HT-29 (cell line): Measurements from ENCODE around the gene PAK5. TPM values are rescaled to one million over a fixed set of nuclear protein-coding genes. Genes with fewer than 3 reads are reported as not detected.

Experiments used
- DNase-seq: peaks from one replicate; pipeline ENCODE4 v3.0.0-alpha.2; 2015; ENCODE audit warnings: low spot score
- total RNA-seq: library from RNA; depleted of rRNA; stranded (reverse); fragments of >200 nt; shearing (Covaris generic); gene quantifications from 2 replicates; pipeline ENCODE4 v1.2.3, GENCODE V29; 2014

The PAK5 gene
- total RNA-seq, 1 experiment from 2014 or later, result not detected

GRCh38 chr20:9616833-9617461, 221.9 kb downstream of the PAK5 start:
- DNase-seq, result peak; percentile 56

GRCh38 chr20:9616455-9616805, 222.4 kb downstream of the PAK5 start:
- no peak for DNase-seq

- no peak for DNase-seq
Observed at GRCh38 chr20:9615766-9616454, 223.0 kb downstream of the PAK5 start.

- no peak for DNase-seq
Observed at GRCh38 chr20:9615118-9615517, 223.8 kb downstream of the PAK5 start.

GRCh38 chr20:9613871-9614270, 225.0 kb downstream of the PAK5 start:
- no peak for DNase-seq

- DNase-seq, result no peak
Observed at GRCh38 chr20:9611921-9612320, 227.0 kb downstream of the PAK5 start.

GRCh38 chr20:9610665-9611064, 228.2 kb downstream of the PAK5 start:
- no peak for DNase-seq

GRCh38 chr20:9609887-9610502, 228.9 kb downstream of the PAK5 start:
- peak; percentile 89 for DNase-seq

GRCh38 chr20:9608639-9609340, 230.1 kb downstream of the PAK5 start:
- peak; percentile 10 for DNase-seq

GRCh38 chr20:9602847-9603183, 236.1 kb downstream of the PAK5 start:
- no peak for DNase-seq

- DNase-seq, result no peak
Observed at GRCh38 chr20:9600562-9600961, 238.3 kb downstream of the PAK5 start.

- DNase-seq, result no peak
Observed at GRCh38 chr20:9597547-9597946, 241.3 kb downstream of the PAK5 start.

- DNase-seq, result no peak
Observed at GRCh38 chr20:9595763-9596162, 243.1 kb downstream of the PAK5 start.

- peak; percentile 17 for DNase-seq
Observed at GRCh38 chr20:9594284-9594875, 244.5 kb downstream of the PAK5 start.

- DNase-seq, result no peak
Observed at GRCh38 chr20:9592419-9592818, 246.5 kb downstream of the PAK5 start.

GRCh38 chr20:9591080-9591479, 247.8 kb downstream of the PAK5 start:
- no peak for DNase-seq

- peak; percentile 37 for DNase-seq
Observed at GRCh38 chr20:9590189-9590588, 248.7 kb downstream of the PAK5 start.

GRCh38 chr20:9588706-9589105, 250.2 kb downstream of the PAK5 start:
- DNase-seq, result no peak

GRCh38 chr20:9583151-9583550, 255.7 kb downstream of the PAK5 start:
- DNase-seq, result no peak

GRCh38 chr20:9582137-9582536, 256.7 kb downstream of the PAK5 start:
- no peak for DNase-seq

- no peak for DNase-seq
Observed at GRCh38 chr20:9581509-9581908, 257.4 kb downstream of the PAK5 start.

GRCh38 chr20:9578594-9578993, 260.3 kb downstream of the PAK5 start:
- no peak for DNase-seq
